ENCODE measurements around the gene SNX25. TPM values are rescaled to one million over a fixed set of nuclear protein-coding genes. Genes with fewer than 3 reads are reported as not detected.

The SNX25 gene
- total and polyA plus RNA-seq, 4 donors = 2.8 to 13.9 (median 5.0) TPM

- TF ChIP-seq FOXA2 (IDR thresholded peaks at IDR 0.05) = no peak
- no peak for TF ChIP-seq FOXA1 (IDR thresholded peaks at IDR 0.05)
Measured at GRCh38 chr4:185217408-185217975, 8.1 kb downstream of the SNX25 start (continued).

- Histone ChIP-seq H3K36me3 (ENCODE audit: control insufficient read depth in 4 of 4, insufficient read depth in 3 of 4, low read depth in 1 of 4, low read length in 3 of 4) (no peaks in the 10 kb centered on the region), H3K27ac (ENCODE audit: low read depth in 1 of 2, low read length in 2 of 2) (no peak overlapping the region), H3K9me3 (ENCODE audit: control insufficient read depth in 4 of 4, low read length in 3 of 4) (no peaks in the 10 kb centered on the region), H3K4me1 (ENCODE audit: control insufficient read depth in 4 of 4, insufficient read depth in 4 of 4, low read length in 3 of 4) (peaks cover 0 to 2% (median 0%) of the 10 kb centered on the region in 4 donors), H3K27me3 (ENCODE audit: control insufficient read depth in 4 of 4, insufficient read depth in 4 of 4, low read length in 3 of 4) (no peaks in the 10 kb centered on the region), H3K9ac (ENCODE audit: low read depth in 1 of 2, low read length in 2 of 2) (no peak overlapping the region), H3K4me3 (ENCODE audit: low read depth in 1 of 3, low read length in 3 of 3) (no peak overlapping the region)
- TF ChIP-seq ZBTB33 (IDR thresholded peaks at IDR 0.05) (no peak), FOXA1 (IDR thresholded peaks at IDR 0.05) (no peak), FOXA2 (IDR thresholded peaks at IDR 0.05) (no peak), ATF3 (IDR thresholded peaks at IDR 0.05) (no peak), EGR1 (IDR thresholded peaks at IDR 0.05; ENCODE audit: low read depth in 2 of 2) (no peak), TAF1 (conservative IDR thresholded peaks at IDR 0.05) (no peak), GABPA (IDR thresholded peaks at IDR 0.05 in 1 of 2, conservative IDR thresholded peaks at IDR 0.05 in 1 of 2) (no peak), JUND (IDR thresholded peaks at IDR 0.05) (no peak), YY1 (IDR thresholded peaks at IDR 0.05) (no peak), RAD21 (IDR thresholded peaks at IDR 0.05) (no peak)
- no peak for DNase-seq (ENCODE audit: low spot score)
- WGBS = 97% methylated on average over 2 of the region's 2 CpGs
Measured at GRCh38 chr4:185218312-185218711, 8.9 kb downstream of the SNX25 start.

- TF ChIP-seq REST (IDR thresholded peaks at IDR 0.05) (no peak), GABPA (IDR thresholded peaks at IDR 0.05 in 1 of 2, conservative IDR thresholded peaks at IDR 0.05 in 1 of 2) (no peak), MAX (IDR thresholded peaks at IDR 0.05) (no peak), CTCF (IDR thresholded peaks at IDR 0.05; ENCODE audit: low read depth, low read length, missing input control) (no peak)
- Histone ChIP-seq H3K4me3 (ENCODE audit: low read depth in 1 of 3, low read length in 3 of 3) (no peak overlapping the region), H3K9ac (ENCODE audit: low read depth in 1 of 2, low read length in 2 of 2) (no peak overlapping the region), H3K27ac (ENCODE audit: low read depth in 1 of 2, low read length in 2 of 2) (no peak overlapping the region), H3K36me3 (ENCODE audit: control insufficient read depth in 4 of 4, insufficient read depth in 3 of 4, low read depth in 1 of 4, low read length in 3 of 4) (no peaks in the 10 kb centered on the region), H3K27me3 (ENCODE audit: control insufficient read depth in 4 of 4, insufficient read depth in 4 of 4, low read length in 3 of 4) (no peaks in the 10 kb centered on the region), H3K9me3 (ENCODE audit: control insufficient read depth in 4 of 4, low read length in 3 of 4) (no peaks in the 10 kb centered on the region), H3K4me1 (ENCODE audit: control insufficient read depth in 4 of 4, insufficient read depth in 4 of 4, low read length in 3 of 4) (peaks cover 0 to 2% (median 0%) of the 10 kb centered on the region in 4 donors)
- DNase-seq (ENCODE audit: low spot score) = no peak
- WGBS = 70% methylated on average over 3 of the region's 3 CpGs
Measured at GRCh38 chr4:185219551-185220344, 10.3 kb downstream of the SNX25 start.

All from liver (tissue), 9 donors.